ENCODE measurements around the gene ZNF775. TPM values are rescaled to one million over a fixed set of nuclear protein-coding genes. Genes with fewer than 3 reads are reported as not detected.

Gene ZNF775
- polyA plus RNA-seq, result 1 to 10 TPM; 1.1 to 2.8 (median 1.5) TPM

DNA sequence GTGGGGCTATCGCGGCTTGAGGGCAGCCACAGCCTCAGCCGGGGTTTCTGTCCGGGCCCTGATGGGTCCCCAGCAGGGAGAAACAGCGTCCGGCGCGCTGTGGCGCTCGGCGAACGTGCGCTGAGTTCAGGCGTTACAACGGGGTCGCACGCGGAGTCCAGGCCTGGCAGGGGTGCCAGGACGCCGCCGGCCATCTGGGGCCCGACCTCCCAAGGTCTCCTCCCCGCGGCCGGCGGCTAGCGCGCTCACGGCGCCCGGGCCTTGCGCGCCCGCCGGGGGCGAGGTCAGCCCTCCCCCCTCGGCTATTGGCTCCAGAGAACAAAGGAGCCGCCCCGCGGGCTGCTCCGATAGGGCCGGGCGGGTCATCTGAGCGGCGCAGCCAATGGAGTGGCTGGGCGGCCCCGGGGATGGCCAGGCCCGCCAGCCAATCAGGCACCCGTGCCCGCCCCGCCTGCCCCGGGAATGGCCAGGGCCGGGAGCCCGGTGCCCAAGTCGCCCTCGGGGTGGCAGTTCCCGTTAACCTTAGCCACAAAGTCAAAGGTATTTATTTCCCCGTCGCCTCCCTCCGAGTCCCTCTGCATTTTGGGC is at the start of gene ZNF775:
ZNF775 (plus strand) TSS at position 478 of the 588 bp plus-strand sequence. CDS start 9,141 bp downstream, outside the sequence.
- H3K27ac ChIP-seq (ENCODE audit: low read depth, low read length), result no peak within 1 kb of the TSS
- WGBS, 3 donors, result 0 to 1% (median 0%) methylated on average over 45 to 60 of the region's 60 CpGs

DNA sequence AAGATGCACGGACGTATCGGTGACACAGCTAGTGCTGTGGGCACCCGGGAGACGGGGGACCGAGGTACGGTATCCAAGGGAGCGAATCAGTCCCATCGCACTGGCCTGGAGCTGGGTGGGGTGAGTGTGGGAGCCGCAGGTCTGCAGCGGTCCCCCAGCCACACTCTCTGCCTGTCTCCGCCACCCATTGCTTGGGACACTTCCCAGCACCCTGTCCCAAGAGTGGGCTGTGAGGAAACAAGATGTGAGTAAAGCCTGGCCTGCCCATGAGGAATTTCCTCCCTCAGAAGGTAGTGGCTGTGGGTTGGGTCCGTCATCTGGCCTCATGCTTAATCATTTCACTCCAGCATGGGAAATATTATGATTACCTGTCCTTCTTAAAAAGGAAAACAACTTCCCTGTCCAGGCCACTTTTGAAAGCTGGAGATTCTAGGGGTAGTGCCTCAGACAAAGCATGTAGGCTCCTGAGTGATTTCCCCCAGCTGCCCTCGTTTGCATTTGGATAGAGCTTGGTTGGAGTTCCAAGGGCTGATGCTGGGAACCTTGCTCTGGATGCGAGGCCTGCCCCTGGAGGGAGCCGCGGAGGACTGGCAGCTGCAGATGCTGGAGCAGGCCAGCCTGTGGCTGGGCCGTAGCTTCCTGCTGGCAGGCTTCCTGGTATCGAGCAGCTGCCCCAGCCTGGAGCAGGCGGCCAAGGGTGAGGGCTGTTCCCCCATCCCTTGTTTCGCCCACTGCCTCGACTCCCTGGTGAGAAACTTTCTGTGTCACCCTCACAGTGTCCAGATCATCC is 49.6 kb upstream of the ZNF775 start:
- WGBS, 3 donors, result 75 to 86% (median 75%) methylated on average over 22 of the region's 22 CpGs
- no peak overlapping the region for H3K27ac ChIP-seq (ENCODE audit: low read depth, low read length)

DNA sequence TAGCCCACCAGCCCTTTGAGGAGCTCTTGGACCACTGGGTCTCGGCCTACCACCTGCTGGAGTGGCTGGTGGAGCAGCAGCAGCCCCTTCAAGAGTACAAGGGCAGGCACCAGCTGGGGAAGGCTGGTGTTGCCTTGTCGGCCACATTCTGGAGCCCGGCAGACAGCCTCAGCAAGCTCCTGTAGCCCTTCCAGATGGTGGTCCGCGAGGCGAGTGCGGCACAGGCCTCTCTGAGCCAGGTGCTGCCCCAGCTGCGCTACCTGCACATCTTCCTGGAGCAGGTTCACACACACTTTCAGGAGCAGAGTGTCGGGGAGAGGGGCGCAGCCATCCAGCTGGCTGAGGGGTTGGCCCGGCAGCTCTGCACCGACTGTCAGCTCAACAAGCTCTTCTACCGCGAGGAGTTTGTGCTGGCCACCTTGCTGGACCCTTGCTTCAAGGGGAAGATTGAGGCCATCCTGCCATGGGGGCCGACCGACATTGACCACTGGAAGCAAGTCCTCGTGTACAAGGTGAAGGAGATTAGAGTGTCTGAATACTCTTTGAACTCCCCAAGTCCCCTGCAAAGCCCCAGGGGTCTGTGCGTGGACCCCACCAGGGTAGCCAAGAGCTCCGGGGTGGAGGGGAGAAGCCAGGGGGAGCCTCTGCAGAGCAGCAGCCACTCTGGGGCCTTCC is 48.8 kb upstream of the ZNF775 start:
- WGBS, 3 donors, result 95 to 97% (median 96%) methylated on average over 19 of the region's 19 CpGs
- no peak overlapping the region for H3K27ac ChIP-seq (ENCODE audit: low read depth, low read length)

DNA sequence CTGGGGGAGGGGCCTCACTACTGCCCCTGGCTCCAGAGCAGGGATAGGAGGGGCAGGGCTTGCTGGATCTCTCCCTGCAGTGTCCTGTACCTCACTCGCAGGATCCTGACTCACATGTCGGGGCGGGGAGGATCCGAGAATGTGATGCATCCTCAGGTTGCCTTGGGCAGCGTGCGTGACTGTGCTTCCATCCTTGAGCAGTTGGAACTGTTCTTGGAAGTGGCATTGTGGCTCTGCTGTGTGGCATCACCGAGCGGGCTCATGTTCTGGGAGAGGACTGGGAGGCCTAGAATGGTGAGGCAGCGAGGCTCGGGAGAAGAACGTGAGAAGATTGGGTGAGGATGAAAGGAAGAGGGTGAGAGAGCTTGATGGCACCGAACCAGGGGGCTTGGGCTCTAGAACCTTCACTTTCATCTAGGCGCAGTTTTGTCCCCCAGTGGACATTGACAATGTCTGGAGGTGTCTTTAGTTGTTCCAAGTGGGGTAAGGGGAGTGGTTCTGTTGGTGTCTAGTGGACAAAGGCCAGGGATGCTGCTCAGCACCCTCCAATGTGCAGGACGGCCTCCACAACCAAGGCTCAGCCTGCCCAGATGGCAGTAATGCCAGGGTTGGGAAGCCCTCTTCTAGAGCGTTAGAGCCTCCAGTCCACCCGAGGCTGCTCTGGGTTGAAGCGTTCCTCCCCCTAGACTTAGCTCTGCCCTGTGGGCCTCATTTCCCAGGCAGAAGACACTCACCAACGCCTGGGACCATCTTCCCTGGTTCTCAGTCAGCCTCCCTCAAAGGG is 46.1 kb upstream of the ZNF775 start:
- no peak overlapping the region for H3K27ac ChIP-seq (ENCODE audit: low read depth, low read length)
- 97% methylated on average over 18 of the region's 18 CpGs for WGBS, 3 donors

DNA sequence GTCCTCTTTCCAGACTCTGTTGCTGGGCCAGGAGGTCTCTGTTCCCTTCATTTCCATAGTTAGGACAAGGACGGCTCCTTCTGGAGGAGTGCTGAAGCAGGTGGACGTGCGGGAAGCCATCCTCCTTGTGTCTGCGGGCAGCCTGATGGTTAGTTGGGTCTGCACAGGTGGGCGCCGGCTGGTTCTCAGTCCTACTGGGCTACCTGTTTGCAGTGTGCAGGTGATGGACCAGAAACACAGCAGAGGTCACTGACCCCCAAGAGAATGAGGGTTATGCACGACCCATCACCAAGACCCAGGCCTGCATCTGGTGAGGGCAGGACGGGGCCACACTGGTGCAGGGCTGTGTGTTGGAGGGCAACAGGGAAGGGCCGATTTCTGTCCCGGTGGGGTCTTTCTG is 45.5 kb upstream of the ZNF775 start:
- 86 to 94% (median 94%) methylated on average over 10 of the region's 10 CpGs for WGBS, 3 donors
- no peak overlapping the region for H3K27ac ChIP-seq (ENCODE audit: low read depth, low read length)

DNA sequence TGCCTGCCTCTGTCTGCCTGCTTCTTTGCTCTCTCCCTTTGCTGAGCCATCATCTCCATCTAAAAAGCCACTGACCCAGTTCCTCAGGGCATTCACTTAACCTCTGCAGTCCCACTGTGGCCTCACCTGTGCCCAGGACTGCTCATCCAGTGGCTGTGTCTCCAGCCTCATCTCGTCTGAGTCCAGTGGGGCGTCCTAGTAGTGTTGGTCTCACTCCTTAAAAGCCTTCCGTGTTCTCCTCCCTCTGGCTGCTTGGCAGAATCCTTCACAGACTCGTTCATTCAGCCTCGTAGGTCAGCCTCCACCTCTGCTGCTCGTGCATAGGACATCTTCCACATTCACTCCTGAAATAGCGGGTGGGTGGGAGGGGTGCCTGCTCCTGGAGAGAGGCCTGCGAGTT is 45.0 kb upstream of the ZNF775 start:
- WGBS, 3 donors, result 92 to 96% (median 92%) methylated on average over 8 of the region's 8 CpGs
- no peak overlapping the region for H3K27ac ChIP-seq (ENCODE audit: low read depth, low read length)

DNA sequence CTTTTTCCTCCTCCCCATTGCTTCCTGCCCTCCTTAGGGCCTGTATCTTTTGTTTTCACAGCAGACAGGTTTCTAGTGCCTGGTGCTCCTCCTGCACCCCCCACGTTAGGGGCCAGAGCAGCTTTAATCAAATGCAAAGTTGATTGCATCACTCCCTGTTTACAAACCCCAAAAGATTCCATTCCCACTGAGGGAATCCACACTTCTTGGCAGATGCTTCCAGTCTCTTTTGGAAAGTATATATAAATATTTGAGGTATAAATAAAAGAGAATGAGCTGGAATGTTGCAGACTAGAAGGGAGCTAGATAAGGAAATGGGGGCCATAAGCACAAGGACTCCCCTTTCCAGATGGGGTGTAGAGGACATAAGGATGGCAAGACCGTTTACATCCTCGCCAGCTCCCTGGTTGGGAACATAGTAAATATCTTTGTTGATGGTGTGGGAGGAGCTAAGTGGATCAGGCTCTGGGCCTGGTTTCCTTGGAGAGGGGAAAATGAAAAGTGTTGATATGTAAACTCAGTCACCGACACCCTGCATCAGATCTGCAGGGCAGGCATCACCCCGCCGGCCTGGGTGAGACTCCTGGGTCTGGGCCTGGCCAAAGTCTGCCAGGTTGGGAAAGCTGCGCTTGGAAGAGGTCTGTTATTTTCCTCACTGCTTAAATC is 43.9 kb upstream of the ZNF775 start:
- WGBS, 3 donors, result 36 to 61% (median 61%) methylated on average over 7 of the region's 7 CpGs
- no peak overlapping the region for H3K27ac ChIP-seq (ENCODE audit: low read depth, low read length)

DNA sequence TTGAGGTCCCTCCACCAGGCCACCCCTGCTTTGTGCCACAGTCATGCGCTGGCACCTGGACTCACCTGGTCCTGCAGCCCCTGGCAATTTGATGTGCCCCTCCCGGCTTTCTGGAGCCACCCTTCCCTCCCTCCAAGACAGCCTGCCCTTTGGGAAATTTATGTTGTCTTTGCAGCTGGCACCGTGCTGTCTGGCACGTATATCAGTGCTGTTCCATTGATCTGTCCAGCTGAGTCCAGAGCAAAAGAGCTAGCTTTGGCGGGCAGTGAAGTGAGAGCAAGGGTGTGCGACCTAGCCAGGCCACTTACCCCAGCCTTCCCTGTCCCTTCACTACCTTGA is 43.4 kb upstream of the ZNF775 start:
- no peak overlapping the region for H3K27ac ChIP-seq (ENCODE audit: low read depth, low read length)
- WGBS, 3 donors, result 19 to 71% (median 67%) methylated on average over 6 of the region's 6 CpGs

DNA sequence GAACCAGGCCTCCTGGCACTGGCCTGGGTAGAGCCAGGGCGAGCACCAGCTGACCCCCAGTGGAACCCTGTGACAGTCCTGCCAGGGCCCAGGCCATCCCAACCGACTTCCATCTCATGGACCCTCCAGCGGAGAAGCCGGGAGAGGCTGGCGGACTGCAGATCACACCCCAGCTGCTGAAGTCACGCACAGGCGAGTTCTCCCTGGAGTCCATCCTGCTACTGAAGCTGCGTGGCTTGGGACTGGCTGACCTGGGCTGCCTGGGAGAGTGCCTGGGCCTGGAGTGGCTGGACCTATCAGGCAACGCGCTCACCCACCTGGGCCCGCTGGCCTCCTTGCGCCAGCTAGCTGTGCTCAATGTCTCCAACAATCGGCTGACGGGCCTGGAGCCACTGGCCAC is 42.4 kb upstream of the ZNF775 start:
- no peak overlapping the region for H3K27ac ChIP-seq (ENCODE audit: low read depth, low read length)
- WGBS, 3 donors, result 52 to 97% (median 95%) methylated on average over 14 of the region's 14 CpGs

DNA sequence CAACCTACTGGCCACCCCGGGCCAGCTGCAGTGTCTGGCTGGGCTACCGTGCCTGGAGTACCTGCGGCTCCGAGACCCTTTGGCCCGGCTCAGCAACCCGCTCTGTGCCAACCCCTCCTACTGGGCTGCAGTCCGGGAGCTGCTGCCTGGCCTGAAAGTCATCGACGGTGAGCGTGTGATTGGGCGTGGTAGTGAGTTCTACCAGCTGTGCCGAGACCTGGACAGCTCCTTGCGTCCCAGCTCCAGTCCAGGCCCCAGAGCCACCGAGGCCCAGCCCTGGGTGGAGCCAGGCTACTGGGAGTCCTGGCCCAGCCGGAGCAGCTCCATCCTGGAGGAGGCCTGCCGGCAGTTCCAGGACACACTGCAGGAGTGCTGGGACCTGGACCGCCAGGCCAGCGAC is 42.0 kb upstream of the ZNF775 start:
- 44 to 85% (median 85%) methylated on average over 18 of the region's 18 CpGs for WGBS, 3 donors
- H3K27ac ChIP-seq (ENCODE audit: low read depth, low read length), result no peak overlapping the region

DNA sequence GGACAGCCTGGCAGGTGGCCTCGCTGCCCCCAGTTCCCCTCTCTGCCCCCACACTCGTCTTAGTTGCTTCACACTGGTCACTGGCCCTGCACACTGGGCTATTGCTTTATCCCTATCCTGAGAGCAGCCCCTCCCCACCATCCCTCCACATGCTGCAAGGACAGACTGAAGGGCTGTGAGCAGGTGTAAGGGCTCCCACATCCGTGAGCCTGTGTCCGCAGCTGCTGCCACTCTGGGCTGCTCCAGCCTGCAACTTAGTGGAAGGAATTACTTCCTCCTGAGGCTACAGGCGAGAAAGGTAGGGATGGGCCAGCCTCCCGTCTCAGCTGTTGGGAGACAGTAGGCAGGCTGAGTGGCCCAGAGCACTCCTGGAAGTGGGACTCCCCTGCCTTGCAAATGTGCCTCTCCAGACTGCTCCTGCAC is 41.5 kb upstream of the ZNF775 start:
- WGBS, 3 donors, result 50 to 84% (median 81%) methylated on average over 6 of the region's 6 CpGs
- no peak overlapping the region for H3K27ac ChIP-seq (ENCODE audit: low read depth, low read length)

DNA sequence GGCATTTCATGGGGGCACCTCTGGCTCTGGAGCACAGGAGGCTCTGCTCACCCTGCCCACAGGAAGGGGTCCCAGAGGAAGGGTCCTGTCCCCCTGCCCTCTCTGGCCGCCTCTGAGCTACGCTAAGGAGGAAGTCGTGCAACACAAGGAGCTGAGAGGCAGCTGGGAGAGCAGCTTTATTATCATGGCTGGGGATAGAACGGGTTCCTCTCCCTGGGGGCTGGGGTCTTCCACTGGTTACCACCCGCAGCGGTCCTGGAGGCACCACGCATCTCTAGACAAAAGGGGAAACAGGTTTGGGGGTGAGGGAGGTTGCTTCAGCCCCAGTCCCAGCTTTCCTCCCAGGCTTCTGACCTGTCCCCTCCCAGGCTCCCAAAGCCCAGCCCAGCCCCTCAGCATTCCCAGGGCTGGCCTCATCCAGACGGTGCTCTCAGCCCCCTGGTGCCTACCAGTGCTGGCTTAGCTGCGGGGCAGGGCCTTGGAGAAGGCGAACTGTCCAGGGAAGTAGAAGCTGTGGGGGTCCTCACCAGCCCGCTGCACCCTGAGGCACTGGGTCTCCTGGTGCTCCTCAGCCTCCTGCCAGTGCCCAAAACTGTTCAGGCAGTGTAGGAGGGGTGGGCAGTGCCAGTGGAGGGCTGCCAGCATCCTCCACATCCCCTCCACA is 40.8 kb upstream of the ZNF775 start:
- 68 to 76% (median 75%) methylated on average over 10 to 11 of the region's 11 CpGs for WGBS, 3 donors
- H3K27ac ChIP-seq (ENCODE audit: low read depth, low read length), result no peak overlapping the region

DNA sequence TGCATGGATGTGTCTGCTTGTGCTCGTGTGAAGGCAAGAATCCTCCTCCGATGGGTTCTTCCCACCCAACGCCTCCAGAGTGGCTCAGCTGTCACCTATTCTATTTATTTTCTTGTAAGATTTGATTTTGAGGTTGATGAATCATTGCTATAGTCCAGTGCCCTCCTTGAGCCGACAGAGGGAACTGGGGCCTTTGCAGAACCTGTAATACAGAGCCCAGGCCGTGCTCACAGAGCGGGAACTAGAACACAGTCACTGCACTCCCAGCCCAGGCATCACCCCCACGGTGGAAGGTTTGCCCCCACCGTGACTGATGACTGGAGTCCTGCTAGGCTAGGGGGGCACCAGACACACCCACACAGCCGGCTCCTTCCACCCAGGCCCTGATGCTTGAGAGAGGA is 39.7 kb upstream of the ZNF775 start:
- H3K27ac ChIP-seq (ENCODE audit: low read depth, low read length), result no peak overlapping the region
- WGBS, 3 donors, result 36 to 49% (median 49%) methylated on average over 9 of the region's 9 CpGs

DNA sequence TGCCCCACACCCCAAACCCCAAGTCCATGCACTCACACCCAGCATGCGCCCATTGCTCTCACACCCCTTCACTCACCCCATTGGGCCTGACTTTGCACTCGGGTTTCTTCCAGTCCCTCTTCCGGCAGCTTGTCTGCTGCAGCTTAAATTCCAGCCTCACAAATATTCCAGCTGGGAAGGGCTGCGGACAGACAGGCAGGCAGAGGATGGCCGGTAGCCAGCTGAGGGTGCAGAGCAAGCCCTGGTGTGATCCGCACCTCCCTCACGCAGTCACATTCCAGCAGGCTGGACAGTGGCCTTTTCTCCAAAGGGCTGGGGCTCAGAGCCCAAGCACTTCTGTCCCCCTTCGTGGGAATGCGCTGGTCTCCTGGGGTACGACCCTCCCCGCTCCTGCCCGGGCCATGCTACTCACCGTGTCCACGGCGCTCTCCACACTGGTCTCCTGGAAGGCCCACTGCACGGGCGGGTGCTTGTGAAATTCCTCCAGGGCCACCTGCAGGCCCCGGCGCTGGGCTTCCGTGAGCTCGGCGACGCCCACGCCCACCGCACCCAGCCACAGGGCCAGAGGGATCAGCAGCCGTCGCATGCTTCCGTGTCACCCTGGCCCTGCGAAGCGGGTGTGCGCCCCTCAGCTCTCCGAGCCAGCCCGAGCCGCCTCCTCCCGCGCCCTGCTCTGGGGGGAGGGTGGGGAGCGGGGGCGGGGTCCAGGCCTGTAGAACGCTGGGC is 38.9 kb upstream of the ZNF775 start:
- 8 to 28% (median 22%) methylated on average over 32 to 39 of the region's 39 CpGs for WGBS, 3 donors
- no peak overlapping the region for H3K27ac ChIP-seq (ENCODE audit: low read depth, low read length)

DNA sequence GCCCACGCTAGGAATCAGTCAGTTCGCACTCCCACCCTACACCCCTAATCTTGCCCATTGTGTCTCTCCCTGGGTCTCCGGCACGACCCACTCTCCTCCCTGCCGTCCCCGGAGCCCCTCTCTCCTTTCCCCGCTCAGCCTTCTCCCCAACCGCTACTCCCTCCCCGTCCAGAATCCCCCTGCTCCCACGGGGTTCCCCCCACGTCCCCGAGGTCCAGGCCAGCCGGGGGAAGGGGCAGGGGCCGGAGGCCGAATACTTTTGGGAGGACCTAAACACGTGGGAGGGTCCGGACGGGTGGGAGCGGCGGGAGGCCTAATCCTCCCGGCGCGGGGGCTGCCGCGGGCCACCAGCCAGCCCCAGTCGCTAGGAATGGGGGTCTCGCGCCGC is 38.3 kb upstream of the ZNF775 start:
- no peak overlapping the region for H3K27ac ChIP-seq (ENCODE audit: low read depth, low read length)
- WGBS, 3 donors, result 2 to 12% (median 4%) methylated on average over 26 to 29 of the region's 29 CpGs

DNA sequence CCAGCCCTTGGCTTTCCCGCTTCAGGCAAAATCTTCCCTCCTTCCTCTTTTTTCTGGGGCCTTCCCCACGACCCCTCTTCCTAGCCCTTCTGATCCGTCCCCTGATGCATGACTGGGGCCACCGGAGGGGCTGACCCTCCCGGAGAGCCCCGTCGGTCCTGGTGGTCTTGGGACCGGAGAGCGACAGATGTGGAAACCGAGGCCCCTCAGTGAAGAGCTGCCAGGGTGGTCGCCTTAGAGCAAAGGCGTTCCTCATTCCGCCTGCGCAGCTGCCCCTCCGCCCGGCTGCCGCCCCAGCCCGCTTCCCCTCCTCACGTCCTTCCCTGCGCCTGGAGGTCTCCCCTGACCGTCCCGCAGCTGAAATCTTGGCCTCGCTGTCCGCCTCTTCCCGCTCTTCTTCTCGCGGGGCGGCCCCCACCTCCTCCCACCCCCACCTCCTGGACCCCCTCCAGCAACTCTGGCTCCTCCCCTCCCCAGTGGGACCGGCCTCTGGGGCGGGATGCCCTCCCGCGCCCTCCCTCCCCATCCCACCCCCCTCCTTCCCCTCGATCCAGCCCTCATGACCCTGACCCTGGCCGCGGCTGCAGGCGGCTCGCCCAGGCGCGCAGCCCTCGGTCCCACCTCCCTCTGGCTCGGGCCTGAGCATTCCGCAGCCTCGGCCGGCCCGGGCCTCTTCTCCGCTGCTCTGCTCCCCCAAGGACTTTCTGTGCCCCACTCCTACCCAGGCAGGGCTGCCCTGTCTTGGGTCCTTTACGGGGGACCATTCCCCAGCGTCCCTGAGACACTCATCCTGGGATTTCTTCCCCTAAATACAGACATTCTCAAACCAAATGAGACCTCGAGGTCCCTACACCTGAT is 37.6 kb upstream of the ZNF775 start, which contains the start of gene RARRES2:
RARRES2 (minus strand) TSS at position 367 of the 858 bp plus-strand sequence. CDS start 1,020 bp downstream, outside the sequence.
- 9 to 15% (median 15%) methylated on average over 42 to 49 of the region's 49 CpGs for WGBS, 3 donors
- H3K27ac ChIP-seq (ENCODE audit: low read depth, low read length), result no peak within 1 kb of the TSS

DNA sequence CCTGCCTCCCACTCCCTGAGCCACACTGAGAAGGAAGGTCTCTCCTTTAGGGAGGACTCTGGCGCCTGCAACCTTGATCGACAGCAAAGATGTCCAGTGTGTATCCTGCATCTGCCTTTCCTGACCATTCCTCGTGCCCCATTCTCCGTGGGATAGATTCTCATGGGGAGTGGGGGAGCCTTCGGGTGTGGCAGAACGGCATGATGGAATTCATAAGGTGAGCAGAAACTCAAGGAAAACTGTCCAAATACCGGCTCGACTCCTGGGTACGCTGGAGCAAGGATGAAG is 37.1 kb upstream of the ZNF775 start:
- WGBS, 3 donors, result 80 to 81% (median 81%) methylated on average over 9 of the region's 9 CpGs
- no peak overlapping the region for H3K27ac ChIP-seq (ENCODE audit: low read depth, low read length)

Measured in adipose tissue (tissue), 3 donors.